Parathyroid adenoma (tissue), 2 donors: ENCODE data around the gene C12orf60.
A peak's percentile ranks its signal among the peaks of the same experiment; 100 is the strongest.

Experiments
- H2AFZ ChIP-seq: fragments of 300-600 bp; sonication (generic); one replicate; pipeline ENCODE4 v1.7.0; 2017; ENCODE audit warnings: antibody characterized with exemption, mild to moderate bottlenecking
- H3K27ac ChIP-seq: fragments of 300-600 bp; sonication (generic); one replicate; pipeline ENCODE4 v1.7.0; 2017
- H3K27me3 ChIP-seq: fragments of 300-600 bp; sonication (generic); one replicate; pipeline ENCODE4 v1.7.0; 2017; ENCODE audit warnings: low read length; ENCODE audit not compliant: control insufficient read depth, insufficient read depth
- H3K36me3 ChIP-seq: fragments of 300-600 bp; sonication (generic); one replicate; pipeline ENCODE4 v1.7.0; 2017; ENCODE audit warnings: low read length; ENCODE audit not compliant: control insufficient read depth, insufficient read depth
- H3K4me1 ChIP-seq: fragments of 300-600 bp; sonication (generic); one replicate; pipeline ENCODE4 v1.7.0; 2017; ENCODE audit warnings: control low read depth
- H3K4me2 ChIP-seq: fragments of 300-600 bp; sonication (generic); one replicate; pipeline ENCODE4 v1.7.0; 2017; ENCODE audit warnings: low read length
- H3K4me3 ChIP-seq: fragments of 300-600 bp; sonication (generic); one replicate; pipeline ENCODE4 v1.7.0; 2017; ENCODE audit warnings: low read depth, low read length
- H3K79me2 ChIP-seq: fragments of 300-600 bp; sonication (generic); one replicate; pipeline ENCODE4 v1.7.0; 2017; ENCODE audit warnings: control low read depth
- H3K9ac ChIP-seq: fragments of 300-600 bp; sonication (generic); one replicate; pipeline ENCODE4 v1.7.0; 2017; ENCODE audit warnings: mild to moderate bottlenecking
- H3K9me3 ChIP-seq: fragments of 300-600 bp; sonication (generic); one replicate; pipeline ENCODE4 v1.7.0; 2017; ENCODE audit warnings: low read length; ENCODE audit not compliant: control insufficient read depth
- CTCF ChIP-seq: fragments of 300-600 bp; sonication (generic); IDR thresholded peaks from one replicate; pipeline ENCODE4 v1.7.0; 2017; ENCODE audit warnings: antibody characterized with exemption, mild to moderate bottlenecking
- donor health status: primary hyperparathyroidism.

The C12orf60 gene

GRCh38 chr12:14782756-14783155 lies 20.7 kb upstream of the C12orf60 start:
- no peak overlapping the region for H3K9ac ChIP-seq
- no peak for TF ChIP-seq CTCF
- H2AFZ ChIP-seq, result no peak overlapping the region
- no peaks in the 10 kb centered on the region for H3K79me2 ChIP-seq
- H3K27me3 ChIP-seq, result no peaks in the 10 kb centered on the region
- H3K36me3 ChIP-seq, result no peaks in the 10 kb centered on the region
- H3K4me3 ChIP-seq, result no peak overlapping the region
- H3K4me1 ChIP-seq, result no peaks in the 10 kb centered on the region
- no peak overlapping the region for H3K27ac ChIP-seq
- H3K4me2 ChIP-seq, result no peak overlapping the region
- H3K9me3 ChIP-seq, result no peaks in the 10 kb centered on the region

- no peak overlapping the region for H3K27ac ChIP-seq
- no peaks in the 10 kb centered on the region for H3K27me3 ChIP-seq
- no peak overlapping the region for H3K9ac ChIP-seq
- no peak overlapping the region for H2AFZ ChIP-seq
- no peak overlapping the region for H3K4me2 ChIP-seq
- H3K79me2 ChIP-seq, result no peaks in the 10 kb centered on the region
- no peak for TF ChIP-seq CTCF
- no peaks in the 10 kb centered on the region for H3K36me3 ChIP-seq
- H3K4me1 ChIP-seq, result no peaks in the 10 kb centered on the region
- H3K4me3 ChIP-seq, result no peak overlapping the region
- H3K9me3 ChIP-seq, result no peaks in the 10 kb centered on the region
Measured at GRCh38 chr12:14784471-14784870, 19.0 kb upstream of the C12orf60 start.

GRCh38 chr12:14785568-14785967 lies 17.9 kb upstream of the C12orf60 start:
- Histone ChIP-seq H3K9ac (no peak overlapping the region), H3K4me3 (no peak overlapping the region), H3K27ac (no peak overlapping the region), H2AFZ (no peak overlapping the region), H3K79me2 (no peaks in the 10 kb centered on the region), H3K4me2 (no peak overlapping the region), H3K9me3 (no peaks in the 10 kb centered on the region), H3K36me3 (no peaks in the 10 kb centered on the region), H3K4me1 (no peaks in the 10 kb centered on the region), H3K27me3 (no peaks in the 10 kb centered on the region)
- TF ChIP-seq CTCF, result no peak

GRCh38 chr12:14795028-14795448 lies 8.4 kb upstream of the C12orf60 start:
- no peak overlapping the region for H2AFZ ChIP-seq
- no peaks in the 10 kb centered on the region for H3K36me3 ChIP-seq
- no peaks in the 10 kb centered on the region for H3K9me3 ChIP-seq
- H3K79me2 ChIP-seq, result peaks cover 5% of the 10 kb centered on the region
- H3K4me2 ChIP-seq, result no peak overlapping the region
- no peak overlapping the region for H3K4me3 ChIP-seq
- no peaks in the 10 kb centered on the region for H3K27me3 ChIP-seq
- no peak overlapping the region for H3K27ac ChIP-seq
- TF ChIP-seq CTCF, result no peak
- no peak overlapping the region for H3K9ac ChIP-seq
- H3K4me1 ChIP-seq, result no peaks in the 10 kb centered on the region

- H3K36me3 ChIP-seq, result no peaks in the 10 kb centered on the region
- no peaks in the 10 kb centered on the region for H3K27me3 ChIP-seq
- peaks cover 3% of the 10 kb centered on the region for H3K4me1 ChIP-seq
- H2AFZ ChIP-seq, result no peak overlapping the region
- TF ChIP-seq CTCF, result no peak
- H3K27ac ChIP-seq, result no peak overlapping the region
- peak overlapping the region; percentile 91 for H3K4me2 ChIP-seq
- peaks cover 23% of the 10 kb centered on the region for H3K79me2 ChIP-seq
- no peak overlapping the region for H3K9ac ChIP-seq
- H3K9me3 ChIP-seq, result no peaks in the 10 kb centered on the region
- peak overlapping the region; percentile 98 for H3K4me3 ChIP-seq
Measured at GRCh38 chr12:14802247-14802646, 1.2 kb upstream of the C12orf60 start.
